ENCODE results near the gene CCT8. TPM values are rescaled to one million over a fixed set of nuclear protein-coding genes. Genes with fewer than 3 reads are reported as not detected.
A peak's percentile ranks its signal among the peaks of the same experiment; 100 is the strongest.

The CCT8 gene, protein sequence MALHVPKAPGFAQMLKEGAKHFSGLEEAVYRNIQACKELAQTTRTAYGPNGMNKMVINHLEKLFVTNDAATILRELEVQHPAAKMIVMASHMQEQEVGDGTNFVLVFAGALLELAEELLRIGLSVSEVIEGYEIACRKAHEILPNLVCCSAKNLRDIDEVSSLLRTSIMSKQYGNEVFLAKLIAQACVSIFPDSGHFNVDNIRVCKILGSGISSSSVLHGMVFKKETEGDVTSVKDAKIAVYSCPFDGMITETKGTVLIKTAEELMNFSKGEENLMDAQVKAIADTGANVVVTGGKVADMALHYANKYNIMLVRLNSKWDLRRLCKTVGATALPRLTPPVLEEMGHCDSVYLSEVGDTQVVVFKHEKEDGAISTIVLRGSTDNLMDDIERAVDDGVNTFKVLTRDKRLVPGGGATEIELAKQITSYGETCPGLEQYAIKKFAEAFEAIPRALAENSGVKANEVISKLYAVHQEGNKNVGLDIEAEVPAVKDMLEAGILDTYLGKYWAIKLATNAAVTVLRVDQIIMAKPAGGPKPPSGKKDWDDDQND
- total RNA-seq (92.8 and 100 TPM in 2 replicates), polyA plus RNA-seq (59.2 and 73.1 TPM in 2 replicates), polyA minus RNA-seq (28.6 and 30.5 TPM in 2 replicates)
- 205 TPM for total RNA-seq (2013)

DNA sequence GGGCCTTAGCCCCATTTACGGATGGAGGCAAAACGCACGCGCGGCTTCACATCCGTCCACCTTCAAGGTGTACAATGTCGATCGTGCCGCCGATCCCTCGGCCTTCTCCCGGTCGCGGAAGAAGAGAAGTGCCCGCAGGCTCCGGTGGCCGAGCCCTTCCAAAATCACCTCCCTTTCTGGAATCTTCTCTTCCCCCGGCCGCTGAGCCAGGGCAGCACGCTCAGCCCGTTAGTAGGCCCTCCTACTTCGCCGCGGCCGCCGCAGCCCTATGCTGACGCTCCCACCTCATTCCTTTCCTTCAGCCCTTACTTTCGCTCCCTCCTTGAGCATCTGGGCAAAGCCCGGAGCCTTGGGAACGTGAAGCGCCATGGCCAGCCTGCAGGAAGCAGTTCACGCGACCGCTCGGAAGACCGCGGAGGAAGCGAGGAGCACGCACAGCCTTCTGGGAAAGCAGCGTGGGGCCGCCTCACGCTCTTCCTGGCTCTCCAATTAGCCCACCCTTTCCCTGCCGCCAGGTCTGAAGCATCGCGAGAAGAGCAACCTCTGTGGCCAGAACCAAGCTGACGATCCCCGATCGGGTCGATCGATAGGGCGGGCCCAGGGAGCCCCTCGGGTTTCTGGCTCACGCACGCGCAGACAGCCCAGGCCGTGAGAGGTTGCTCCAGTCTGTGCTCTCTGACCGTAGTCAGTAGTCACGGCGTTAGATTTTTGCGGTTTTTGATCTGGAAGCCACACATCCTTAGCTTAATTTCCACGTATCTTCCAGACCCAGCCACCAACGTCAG lies at the start of gene CCT8:
CCT8 (minus strand) TSS at position 427 of the 785 bp plus-strand sequence; CDS start at position 369, 58 bp downstream.
- no peaks in the 10 kb centered on the region for H3K27me3 Mint-ChIP-seq
- no peaks in the 10 kb centered on the region for H3K9me3 Mint-ChIP-seq (ENCODE audit: insufficient read depth)
- Histone ChIP-seq H3K27ac (ENCODE audit: low read length in 2 of 2) (peak within 1 kb of the TSS; percentile 80 to 86), H3K79me2 (ENCODE audit: control insufficient read depth, insufficient read depth, low read length) (peaks cover 38% of the 10 kb centered on the region), H2AFZ (ENCODE audit: insufficient read depth, low read depth, low read length, poor library complexity, severe bottlenecking) (peak within 1 kb of the TSS; percentile 83), H3K9me3 (ENCODE audit: control extremely low read depth in 1 of 3, control insufficient read depth in 2 of 3, insufficient read depth in 1 of 3, low read length in 2 of 3) (peaks cover 0 to 8% (median 0%) of the 10 kb centered on the region in 3 donors), H3K4me2 (replicated peaks; ENCODE audit: low read depth, low read length, poor library complexity, severe bottlenecking) (peak within 1 kb of the TSS; percentile 87), H4K20me1 (ENCODE audit: control insufficient read depth, insufficient read depth, low read length, poor library complexity, severe bottlenecking) (peaks cover 27% of the 10 kb centered on the region), H3K27me3 (replicated peaks in 1 of 4; ENCODE audit: control extremely low read depth in 1 of 4, control insufficient read depth in 3 of 4, insufficient read depth in 4 of 4, low read length in 3 of 4) (no peaks in the 10 kb centered on the region), H3K9ac (ENCODE audit: low read length) (peak within 1 kb of the TSS; percentile 90), H3K4me1 (ENCODE audit: control insufficient read depth in 2 of 2, insufficient read depth in 2 of 2, low read length in 2 of 2) (peaks cover 27 to 33% of the 10 kb centered on the region in 2 donors), H3K4me3 (ENCODE audit: control extremely low read depth in 1 of 5, extremely low read depth in 1 of 5, insufficient read depth in 1 of 5, low read depth in 2 of 5, low read length in 4 of 5) (peak within 1 kb of the TSS; percentile 72 to 99 (median 98)), H3K36me3 (replicated peaks in 1 of 2; ENCODE audit: control extremely low read depth in 1 of 2, control insufficient read depth in 1 of 2, extremely low read depth in 1 of 2, insufficient read depth in 2 of 2, low read length in 1 of 2) (peaks cover 2 to 8% of the 10 kb centered on the region in 2 experiments)
- CTCF ChIA-PET, result interaction anchor here (1.1 to 2.1 kb wide), 7 partner anchors 14 to 299 kb away, joined by 3 to 9 read pairs (median 5); partner anchors contain the start of gene RWDD2B
- DNase-seq, result peak; percentile 99
- ATAC-seq (ENCODE audit: low read depth), result peak; percentile 91
- POLR2A ChIA-PET, result interaction anchor here (0.6 to 1.7 kb wide), 7 partner anchors 12 to 227 kb away, joined by 3 to 9 read pairs (median 6); partner anchors contain the start of genes LTN1, RWDD2B and USP16
- TF ChIP-seq, protein P1, sequence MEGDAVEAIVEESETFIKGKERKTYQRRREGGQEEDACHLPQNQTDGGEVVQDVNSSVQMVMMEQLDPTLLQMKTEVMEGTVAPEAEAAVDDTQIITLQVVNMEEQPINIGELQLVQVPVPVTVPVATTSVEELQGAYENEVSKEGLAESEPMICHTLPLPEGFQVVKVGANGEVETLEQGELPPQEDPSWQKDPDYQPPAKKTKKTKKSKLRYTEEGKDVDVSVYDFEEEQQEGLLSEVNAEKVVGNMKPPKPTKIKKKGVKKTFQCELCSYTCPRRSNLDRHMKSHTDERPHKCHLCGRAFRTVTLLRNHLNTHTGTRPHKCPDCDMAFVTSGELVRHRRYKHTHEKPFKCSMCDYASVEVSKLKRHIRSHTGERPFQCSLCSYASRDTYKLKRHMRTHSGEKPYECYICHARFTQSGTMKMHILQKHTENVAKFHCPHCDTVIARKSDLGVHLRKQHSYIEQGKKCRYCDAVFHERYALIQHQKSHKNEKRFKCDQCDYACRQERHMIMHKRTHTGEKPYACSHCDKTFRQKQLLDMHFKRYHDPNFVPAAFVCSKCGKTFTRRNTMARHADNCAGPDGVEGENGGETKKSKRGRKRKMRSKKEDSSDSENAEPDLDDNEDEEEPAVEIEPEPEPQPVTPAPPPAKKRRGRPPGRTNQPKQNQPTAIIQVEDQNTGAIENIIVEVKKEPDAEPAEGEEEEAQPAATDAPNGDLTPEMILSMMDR (IDR thresholded peaks at IDR 0.05), result no peak
- TF ChIP-seq EZH2 (IDR thresholded peaks at IDR 0.05; ENCODE audit: borderline replicate concordance, insufficient read depth, low read depth, low read length, poor library complexity, severe bottlenecking), result no peak
- under 1% methylated on average over 61 of the region's 62 CpGs for WGBS (ENCODE audit: insufficient coverage)
- peak within 1 kb of the TSS; percentile 99 for H3K4me3 Mint-ChIP-seq
- peak within 1 kb of the TSS; percentile 96 for H3K27ac Mint-ChIP-seq
- intact Hi-C loops (cut with micrococcal nuclease), result loop anchor here (1.0 to 5.0 kb wide), 7 partner anchors 49 to 299 kb away; partner anchors contain the start of genes LTN1, RWDD2B and USP16
- peaks cover 57% of the 10 kb centered on the region for H3K4me1 Mint-ChIP-seq
